Gastroesophageal sphincter (tissue), 3 donors: ENCODE results near the gene NANOS1.
A peak's percentile ranks its signal among the peaks of the same experiment; 100 is the strongest.

Experiments
- POLR2A ChIP-seq, 2 donors: fragments of 450-650 bp; IDR thresholded peaks; one replicate each; pipeline ENCODE4 v1.6.1; 2017; ENCODE audit warnings: antibody characterized with exemption in 2 of 2, mild to moderate bottlenecking in 2 of 2, moderate library complexity in 1 of 2
- POLR2AphosphoS5 ChIP-seq: sonication (generic); formaldehyde crosslinking; IDR thresholded peaks from one replicate; pipeline ENCODE4 v1.6.1; 2017; ENCODE audit warnings: antibody characterized with exemption
- TF ChIP-seq, protein P1 (sequence below), 4 experiments: fragments of 200-600 bp in 2 of 4; fragments of 450-650 bp in 2 of 4; sonication (generic) in 1 of 4; IDR thresholded peaks; one replicate each; pipeline ENCODE4 v1.5.1; 2017 to 2019; ENCODE audit warnings: antibody characterized with exemption in 4 of 4, mild to moderate bottlenecking in 2 of 4, moderate library complexity in 2 of 4

DNA sequence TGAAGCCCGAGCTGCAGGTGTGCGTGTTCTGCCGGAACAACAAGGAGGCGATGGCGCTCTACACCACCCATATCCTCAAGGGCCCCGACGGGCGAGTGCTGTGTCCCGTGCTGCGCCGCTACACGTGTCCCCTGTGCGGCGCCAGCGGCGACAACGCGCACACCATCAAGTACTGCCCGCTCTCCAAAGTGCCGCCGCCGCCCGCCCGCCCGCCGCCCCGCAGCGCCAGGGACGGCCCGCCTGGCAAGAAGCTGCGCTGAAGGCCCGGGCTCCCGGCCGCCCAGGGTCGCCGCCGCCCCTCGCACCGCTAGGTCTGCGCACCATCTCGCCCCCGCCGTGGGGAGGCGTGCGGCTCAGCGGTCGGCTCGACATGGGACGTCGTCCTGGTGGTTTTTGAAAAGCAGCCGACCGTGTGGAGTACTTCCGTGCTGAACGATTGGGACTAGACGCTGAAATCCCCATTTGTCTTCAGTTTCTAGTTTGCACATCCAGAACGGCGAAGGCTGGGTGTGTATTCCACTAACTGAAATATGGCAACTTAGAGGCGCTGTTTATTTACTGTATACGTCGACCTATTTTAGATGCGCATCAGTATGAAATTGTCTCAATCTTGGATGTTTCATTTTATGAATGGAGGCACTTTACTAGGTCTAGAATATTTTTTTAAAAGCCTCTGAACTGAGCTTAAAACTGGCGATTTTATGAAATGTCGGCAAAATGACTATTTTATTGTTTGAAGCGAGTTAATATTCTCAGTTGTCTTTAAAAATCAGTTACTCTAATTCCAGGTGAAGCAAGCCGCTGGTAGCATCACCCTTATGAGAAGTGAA is 1.1 kb downstream of the NANOS1 start:
- TF ChIP-seq, protein P1, sequence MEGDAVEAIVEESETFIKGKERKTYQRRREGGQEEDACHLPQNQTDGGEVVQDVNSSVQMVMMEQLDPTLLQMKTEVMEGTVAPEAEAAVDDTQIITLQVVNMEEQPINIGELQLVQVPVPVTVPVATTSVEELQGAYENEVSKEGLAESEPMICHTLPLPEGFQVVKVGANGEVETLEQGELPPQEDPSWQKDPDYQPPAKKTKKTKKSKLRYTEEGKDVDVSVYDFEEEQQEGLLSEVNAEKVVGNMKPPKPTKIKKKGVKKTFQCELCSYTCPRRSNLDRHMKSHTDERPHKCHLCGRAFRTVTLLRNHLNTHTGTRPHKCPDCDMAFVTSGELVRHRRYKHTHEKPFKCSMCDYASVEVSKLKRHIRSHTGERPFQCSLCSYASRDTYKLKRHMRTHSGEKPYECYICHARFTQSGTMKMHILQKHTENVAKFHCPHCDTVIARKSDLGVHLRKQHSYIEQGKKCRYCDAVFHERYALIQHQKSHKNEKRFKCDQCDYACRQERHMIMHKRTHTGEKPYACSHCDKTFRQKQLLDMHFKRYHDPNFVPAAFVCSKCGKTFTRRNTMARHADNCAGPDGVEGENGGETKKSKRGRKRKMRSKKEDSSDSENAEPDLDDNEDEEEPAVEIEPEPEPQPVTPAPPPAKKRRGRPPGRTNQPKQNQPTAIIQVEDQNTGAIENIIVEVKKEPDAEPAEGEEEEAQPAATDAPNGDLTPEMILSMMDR (IDR thresholded peaks at IDR 0.05): peak in 2 of 4 experiments; percentile 14 to 31
- TF ChIP-seq POLR2AphosphoS5 (peak; percentile 11), POLR2A (IDR thresholded peaks at IDR 0.05) (no peak)
